GM21619 (cell line): Measurements from ENCODE around the gene SEMA3F.
"Not testable (repeated sequence)": the region's sequence is repeated elsewhere in the genome, so short reads cannot be mapped to it uniquely, and the experiment has no call there.

Experiments
- ATAC-seq: cut with Tn5 transposase; IDR thresholded peaks from one replicate; pipeline ENCODE4 v1.9.1; 2021; ENCODE audit not compliant: unreplicated experiment

Gene SEMA3F

DNA sequence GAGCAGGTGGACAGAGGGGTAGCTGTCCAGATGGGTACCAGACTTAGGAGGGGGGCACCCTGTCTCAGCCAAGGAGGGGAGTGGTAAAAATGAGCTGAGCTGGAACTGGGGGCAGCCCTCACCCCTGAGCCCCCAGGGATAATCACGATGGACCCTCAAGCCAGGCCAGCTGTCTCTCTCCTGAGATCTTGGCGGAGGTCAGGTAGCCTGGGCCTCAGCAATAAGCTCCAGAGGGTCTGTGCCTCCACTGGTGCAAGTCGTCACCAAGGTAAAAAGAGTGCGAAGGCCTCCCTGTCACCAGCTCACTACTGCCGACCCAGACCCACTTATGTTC lies 55.0 kb downstream of the SEMA3F start:
- ATAC-seq, result no peak

DNA sequence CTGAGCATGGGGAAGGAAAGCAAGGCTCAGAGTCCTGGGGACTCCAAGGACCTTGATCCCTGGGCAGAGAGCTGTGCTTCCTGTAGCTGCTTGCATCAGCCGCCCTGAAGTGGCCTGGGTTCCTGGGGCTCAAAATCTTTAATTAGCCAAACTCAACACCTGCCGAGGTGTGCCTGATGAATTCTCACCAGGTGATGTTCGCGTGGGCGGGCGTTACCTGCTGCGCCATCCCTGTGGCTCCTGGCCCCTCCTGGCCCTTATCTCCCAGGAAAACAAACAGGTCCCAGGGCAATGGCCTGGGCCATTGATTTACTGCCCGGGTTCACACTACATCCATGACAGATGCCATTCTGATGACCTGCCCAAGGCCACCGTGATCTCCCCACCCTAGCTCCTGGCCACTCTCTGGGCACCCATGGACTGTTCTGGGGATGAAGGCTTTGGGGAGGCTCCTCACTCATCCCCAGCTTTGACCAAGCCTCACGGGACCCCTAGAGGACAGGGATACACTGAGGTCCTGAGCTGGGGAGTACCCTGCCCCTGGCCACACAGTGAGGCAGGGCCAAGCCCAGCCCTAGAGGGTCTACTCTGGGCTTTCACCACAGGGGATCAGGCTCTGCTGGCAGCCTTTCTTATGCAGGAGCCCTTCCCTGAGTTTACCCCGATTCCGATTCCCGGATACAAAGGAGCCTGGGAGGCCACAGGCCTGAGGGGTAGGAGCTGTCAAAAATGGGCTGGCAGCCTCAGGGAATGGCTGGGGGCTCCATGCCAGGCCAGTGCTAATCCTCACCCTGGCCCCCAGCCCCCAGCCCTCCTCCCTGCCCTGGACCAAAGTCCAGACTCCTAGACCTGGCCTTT lies 55.6 kb downstream of the SEMA3F start:
- no peak for ATAC-seq

GRCh38 chr3:50211368-50211717 lies 56.2 kb downstream of the SEMA3F start:
- not testable (repeated sequence) for ATAC-seq

DNA sequence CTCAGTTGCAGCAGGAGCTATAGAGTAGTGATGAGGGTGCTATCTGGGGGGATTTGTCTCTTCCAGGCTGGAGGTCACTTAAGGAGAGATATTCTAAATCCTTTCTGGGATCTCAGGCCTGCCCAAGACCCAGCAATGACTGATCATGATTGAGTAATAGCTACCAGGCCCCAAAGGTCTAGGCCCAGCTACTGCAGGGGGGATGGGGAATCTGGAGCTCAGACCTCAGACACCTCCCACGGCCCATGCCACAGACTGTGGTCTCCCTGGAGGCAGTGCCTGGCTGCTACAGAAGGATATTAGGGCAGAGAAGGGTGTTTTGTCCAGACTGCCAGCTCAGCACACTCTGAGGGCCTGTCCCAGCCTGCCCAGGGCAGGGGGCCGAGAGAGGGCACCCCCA lies 56.8 kb downstream of the SEMA3F start:
- no peak for ATAC-seq

- ATAC-seq, result no peak
Measured at GRCh38 chr3:50212502-50212901, 57.4 kb downstream of the SEMA3F start.

DNA sequence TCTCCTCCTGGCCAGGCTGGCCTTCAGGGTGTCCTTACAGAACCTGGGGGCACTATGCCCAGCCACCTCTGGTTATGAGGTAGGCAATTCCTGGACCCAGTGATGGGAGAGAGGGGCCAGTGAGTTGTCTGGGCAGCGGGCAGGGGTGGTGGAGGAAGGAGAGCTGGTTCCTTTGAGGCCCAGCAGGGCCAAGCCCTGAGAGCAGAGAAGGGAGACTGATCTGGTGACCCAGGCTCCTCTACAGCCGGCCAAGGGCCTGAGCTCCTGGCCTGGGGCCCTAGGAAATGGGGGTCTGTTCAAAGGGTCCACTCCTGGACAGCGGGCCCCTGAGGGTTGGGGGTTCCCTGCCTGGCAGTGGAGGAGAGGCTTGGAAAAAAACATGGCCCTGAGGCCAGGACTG lies 57.8 kb downstream of the SEMA3F start:
- ATAC-seq, result no peak

DNA sequence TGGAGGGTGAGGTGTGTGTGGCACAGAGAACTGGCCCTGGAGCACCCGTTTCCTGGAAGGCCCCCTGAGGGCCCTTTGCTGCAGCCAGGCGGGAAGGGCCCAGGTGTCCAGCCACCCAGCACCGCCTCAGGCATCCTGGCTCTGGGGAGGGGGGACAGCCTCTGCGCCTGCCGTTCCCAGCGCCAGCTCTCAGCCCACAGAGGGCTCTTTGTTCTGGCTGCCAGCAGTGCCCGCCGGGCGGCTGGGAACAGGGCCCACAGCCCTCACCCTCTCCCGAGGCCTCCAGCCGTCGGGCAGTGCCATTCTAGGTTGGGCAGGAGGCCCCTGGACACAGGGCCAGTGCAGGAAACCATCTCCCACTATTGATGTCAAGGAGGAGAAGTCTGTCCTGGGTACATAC lies 58.2 kb downstream of the SEMA3F start:
- no peak for ATAC-seq

- no peak for ATAC-seq
Measured at GRCh38 chr3:50214824-50215223, 59.7 kb downstream of the SEMA3F start.

GRCh38 chr3:50215529-50215928 lies 60.4 kb downstream of the SEMA3F start:
- ATAC-seq, result no peak

DNA sequence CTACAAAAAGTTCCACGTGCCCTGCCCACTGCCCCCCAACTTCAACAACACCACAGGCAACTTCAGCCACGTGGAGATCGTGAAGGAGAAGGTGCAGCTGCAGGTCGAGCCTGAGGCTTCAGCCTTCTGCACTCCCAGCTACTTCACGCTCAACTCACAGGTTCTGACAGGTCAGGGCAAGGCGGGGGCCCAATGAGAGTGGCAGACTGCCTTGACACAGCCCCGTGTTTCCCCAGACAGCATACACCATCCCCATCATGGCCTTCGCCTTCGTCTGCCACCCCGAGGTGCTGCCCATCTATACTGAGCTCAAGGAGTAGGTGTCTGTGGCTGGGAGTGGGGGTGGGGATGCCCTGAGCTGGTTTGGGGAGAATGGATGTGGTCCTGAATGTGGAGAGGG lies 62.6 kb downstream of the SEMA3F start:
- ATAC-seq, result no peak

GRCh38 chr3:50218448-50218847 lies 63.3 kb downstream of the SEMA3F start:
- ATAC-seq, result no peak

- no peak for ATAC-seq
Measured at GRCh38 chr3:50219285-50219684, 64.2 kb downstream of the SEMA3F start.

- ATAC-seq, result no peak
Measured at GRCh38 chr3:50220109-50220508, 65.0 kb downstream of the SEMA3F start.

GRCh38 chr3:50221051-50221410 lies 65.9 kb downstream of the SEMA3F start:
- ATAC-seq, result no peak

DNA sequence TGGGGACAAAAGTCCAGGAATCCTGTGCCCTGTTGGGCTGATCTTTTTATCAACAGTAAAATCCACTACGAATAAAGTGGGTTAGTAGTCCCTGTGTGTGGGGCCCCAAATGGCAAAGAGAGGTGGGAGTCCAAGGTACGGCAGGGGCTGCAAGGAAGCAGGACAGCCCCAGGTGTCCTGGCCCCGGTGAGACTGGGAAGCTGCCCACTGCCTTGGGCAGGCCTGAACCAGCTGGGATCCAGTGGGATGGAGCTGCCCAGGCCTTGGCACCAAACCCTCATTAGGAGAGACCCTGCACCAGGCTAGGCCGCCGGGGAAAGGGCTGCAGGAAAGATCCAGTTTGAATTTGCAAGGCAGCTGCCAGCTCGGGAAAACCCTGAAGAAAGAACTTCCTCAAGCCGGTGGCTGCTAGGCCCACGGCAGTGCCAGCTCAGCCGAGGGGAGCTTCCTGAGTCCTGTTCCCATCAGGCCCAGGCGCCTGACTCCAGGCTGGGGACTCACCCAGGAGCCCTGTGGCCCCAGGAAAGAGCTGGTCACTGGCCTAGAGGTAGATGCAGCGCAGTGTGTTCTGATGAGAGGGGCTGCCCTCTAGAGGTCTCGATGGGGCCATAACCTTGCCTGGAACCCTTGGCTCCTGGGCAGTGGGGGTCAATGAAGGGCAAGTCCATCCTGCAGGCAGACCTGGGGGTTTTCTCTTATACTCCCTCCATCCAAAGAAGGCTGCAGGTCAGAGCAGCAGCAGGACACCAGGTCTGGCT lies 66.5 kb downstream of the SEMA3F start:
- no peak for ATAC-seq

DNA sequence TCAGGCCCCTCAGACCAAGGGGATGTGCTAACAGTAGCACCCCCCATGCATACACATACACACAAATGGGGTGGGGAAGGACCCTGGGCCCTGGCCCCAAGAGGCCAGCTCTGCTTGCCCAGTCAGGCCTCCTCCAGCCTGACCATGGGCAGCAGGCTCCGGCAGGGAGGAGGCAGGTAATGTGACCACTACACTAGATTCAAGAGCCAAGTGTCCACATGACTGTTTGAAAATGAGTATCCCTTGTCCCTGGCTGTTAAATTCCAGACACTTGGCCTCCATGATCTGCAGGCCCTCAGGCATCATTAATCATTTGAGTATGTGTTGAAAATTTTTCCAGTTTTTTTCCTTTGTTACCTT lies 67.0 kb downstream of the SEMA3F start:
- ATAC-seq, result no peak

GRCh38 chr3:50224639-50225038 lies 69.5 kb downstream of the SEMA3F start:
- ATAC-seq, result no peak

- ATAC-seq, result no peak
Measured at GRCh38 chr3:50226888-50227389, 71.8 kb downstream of the SEMA3F start.

DNA sequence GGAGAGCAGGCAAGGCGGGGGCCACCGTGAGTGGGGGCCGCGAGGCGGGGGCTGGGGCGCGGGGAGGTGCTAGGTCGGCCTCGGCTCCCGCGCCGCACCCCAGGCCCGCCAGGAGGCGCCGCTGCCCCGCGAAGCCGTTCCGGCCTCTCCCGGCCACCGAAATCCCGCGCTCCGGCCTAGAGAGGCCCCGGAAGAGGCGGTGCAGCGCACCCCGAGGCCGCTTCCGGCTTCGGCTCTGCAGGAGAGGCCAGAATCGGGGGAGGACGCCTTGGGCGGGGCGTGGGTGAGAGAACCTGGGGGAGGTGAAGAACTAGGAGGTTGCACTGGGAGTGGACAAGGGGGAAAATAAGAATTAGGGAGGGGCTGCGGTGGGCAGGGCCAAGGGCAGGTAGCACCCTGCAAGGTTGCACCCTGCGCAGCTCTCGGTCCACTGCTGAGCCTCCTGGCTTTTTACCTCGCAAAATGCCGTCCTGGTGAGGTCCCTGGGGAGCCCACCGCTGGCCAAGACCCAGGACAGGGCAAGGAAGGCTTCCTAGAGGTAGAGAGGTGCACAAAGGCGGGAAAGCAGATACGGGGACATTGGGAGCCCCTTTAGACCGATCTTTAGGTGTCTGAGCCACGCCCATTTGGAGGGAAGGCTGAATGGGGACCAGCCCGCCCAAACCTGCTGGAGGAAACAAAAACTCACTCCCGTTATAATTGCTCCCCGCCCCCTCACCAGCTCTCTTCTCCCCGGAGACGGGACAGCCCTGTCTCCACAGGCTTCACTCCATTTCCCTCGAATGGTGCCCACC lies 72.5 kb downstream of the SEMA3F start:
- peak; percentile 78 for ATAC-seq

- not testable (repeated sequence) for ATAC-seq
Measured at GRCh38 chr3:50228184-50228763, 73.2 kb downstream of the SEMA3F start.

DNA sequence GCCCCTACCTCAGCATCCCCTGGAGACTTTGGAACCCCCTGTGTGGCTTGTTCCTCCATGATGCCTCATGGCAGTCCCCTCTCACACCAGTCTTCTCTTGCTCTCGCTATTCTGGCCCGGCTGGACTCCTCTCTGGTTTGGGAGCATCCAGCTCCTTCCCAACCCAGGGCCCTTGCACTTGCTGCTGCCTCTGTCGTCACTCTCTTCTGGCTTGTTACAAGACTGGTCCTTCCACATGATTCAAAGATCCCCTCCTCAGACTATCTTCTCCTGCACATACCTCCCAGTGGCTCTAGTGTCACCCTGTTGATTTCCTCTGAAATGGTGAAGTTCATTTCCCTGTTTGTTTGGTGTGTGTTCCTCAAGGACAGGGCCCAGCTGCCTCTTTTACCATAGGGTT lies 74.4 kb downstream of the SEMA3F start:
- ATAC-seq, result no peak
